Jurkat, Clone E6-1 (cell line): ENCODE measurements around the gene DPYD.

Source experiments
- DNase-seq: peaks from one replicate; pipeline ENCODE4 v3.0.0-alpha.2; 2011; ENCODE audit warnings: low read depth, low spot score
- H3K4me3 ChIP-seq: 2 replicates; pipeline ENCODE4 v1.5.1; 2011; ENCODE audit warnings: mild to moderate bottlenecking, low read length, control low read depth, moderate library complexity

The DPYD gene

DNA sequence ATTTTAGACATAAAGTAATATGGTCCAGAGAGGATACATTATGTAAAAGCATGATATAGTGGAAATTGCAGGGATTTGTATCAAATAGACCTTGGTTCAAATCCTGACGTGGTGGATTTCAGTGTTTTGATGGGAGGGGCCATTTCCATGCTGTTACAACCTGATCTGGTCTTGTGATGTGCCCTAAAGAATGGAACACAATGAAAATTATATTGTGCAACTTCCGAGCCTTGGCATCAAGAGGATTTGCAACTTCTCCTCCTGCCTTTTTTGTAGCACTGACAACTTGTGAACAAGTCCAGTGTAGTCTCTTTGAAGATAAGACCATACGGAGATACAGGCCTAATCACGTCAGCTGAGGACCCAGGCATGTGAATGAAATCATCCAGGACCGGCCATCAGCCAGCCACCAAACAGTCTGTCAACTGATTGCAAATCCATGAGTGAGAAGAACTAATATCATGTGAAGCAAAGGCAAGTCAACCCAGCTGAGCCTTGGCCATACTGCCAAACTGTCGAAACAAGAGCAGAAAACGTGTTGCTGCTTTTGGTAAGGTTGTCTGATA, 412.1 kb downstream of the DPYD start:
- no peak for DNase-seq
- H3K4me3 ChIP-seq = no peak overlapping the region

- DNase-seq = no peak
- H3K4me3 ChIP-seq = no peak overlapping the region
These were observed 413.0 kb downstream of the DPYD start for GRCh38 chr1:97507863-97508262.

DNA sequence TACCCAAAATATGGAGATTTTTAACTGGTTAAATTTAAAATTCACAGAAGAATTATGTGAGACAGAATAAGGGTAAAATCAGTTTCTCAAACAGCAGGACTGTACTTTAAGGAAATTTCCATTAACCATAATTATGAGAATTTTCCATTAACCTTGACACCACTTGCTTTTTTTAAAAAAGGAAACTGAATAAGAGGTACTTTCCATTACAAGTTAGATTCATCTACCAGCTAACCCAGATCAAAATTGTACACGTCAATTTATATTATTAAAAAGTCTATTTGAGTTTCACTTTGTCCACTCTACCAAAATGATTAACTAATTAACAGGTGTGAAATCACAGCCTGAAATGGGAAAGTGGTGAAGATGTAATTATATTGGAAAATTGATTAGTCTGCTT, 414.5 kb downstream of the DPYD start:
- DNase-seq = no peak
- H3K4me3 ChIP-seq = no peak overlapping the region

DNA sequence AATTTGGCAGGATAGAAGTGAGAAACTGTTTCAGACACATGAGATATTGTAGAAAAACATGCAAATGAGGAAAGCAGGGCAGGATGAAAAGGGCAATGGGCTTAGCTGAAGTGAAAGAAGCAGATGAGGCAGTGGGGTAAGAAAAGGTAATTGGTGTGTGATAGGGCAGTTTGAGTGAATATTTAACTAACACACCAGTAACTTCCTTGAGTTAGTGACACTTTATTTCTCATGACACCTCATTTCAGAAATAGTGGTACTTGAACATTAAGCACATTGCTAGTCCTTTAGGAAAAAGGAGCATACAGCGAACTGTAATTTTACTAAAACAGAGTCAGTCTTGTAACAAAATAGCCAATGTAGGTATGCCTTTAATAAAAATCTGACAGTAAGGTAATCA, 415.0 kb downstream of the DPYD start:
- no peak for DNase-seq
- no peak overlapping the region for H3K4me3 ChIP-seq

DNA sequence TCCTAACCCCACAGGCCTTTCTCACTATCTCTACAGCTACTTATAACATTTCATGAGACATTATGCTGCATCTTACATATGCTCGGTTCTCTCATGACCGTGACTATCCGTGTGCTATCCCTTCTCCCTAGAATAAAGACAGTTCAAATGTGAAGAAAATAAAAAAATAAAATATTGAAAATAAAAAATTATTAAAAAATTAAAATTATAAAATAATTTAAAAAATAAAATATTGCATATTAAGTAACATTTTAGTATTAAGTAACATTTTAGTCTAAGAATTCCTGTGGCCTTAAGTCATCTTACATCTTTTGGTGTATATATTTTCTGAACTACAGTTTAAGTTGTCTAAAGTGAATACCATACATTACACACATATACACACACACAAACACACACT, 415.5 kb downstream of the DPYD start:
- DNase-seq = no peak
- H3K4me3 ChIP-seq = no peak overlapping the region

GRCh38 chr1:97502360-97502759, 418.5 kb downstream of the DPYD start:
- no peak overlapping the region for H3K4me3 ChIP-seq
- no peak for DNase-seq

GRCh38 chr1:97501628-97502027, 419.2 kb downstream of the DPYD start:
- no peak for DNase-seq

GRCh38 chr1:97500760-97501159, 420.1 kb downstream of the DPYD start:
- no peak overlapping the region for H3K4me3 ChIP-seq
- no peak for DNase-seq

More at GRCh38 chr1:97501628-97502027, 419.2 kb downstream of the DPYD start:
- H3K4me3 ChIP-seq = no peak overlapping the region

GRCh38 chr1:97499667-97500066, 421.2 kb downstream of the DPYD start:
- H3K4me3 ChIP-seq = no peak overlapping the region
- DNase-seq = no peak

- H3K4me3 ChIP-seq = no peak overlapping the region
- no peak for DNase-seq
These were observed 431.0 kb downstream of the DPYD start for GRCh38 chr1:97489834-97490233.

- no peak for DNase-seq
- no peak overlapping the region for H3K4me3 ChIP-seq
These were observed 432.3 kb downstream of the DPYD start for GRCh38 chr1:97488530-97488929.

GRCh38 chr1:97482022-97482421, 438.8 kb downstream of the DPYD start:
- DNase-seq = no peak
- no peak overlapping the region for H3K4me3 ChIP-seq

- H3K4me3 ChIP-seq = no peak overlapping the region
- no peak for DNase-seq
These were observed 453.4 kb downstream of the DPYD start for GRCh38 chr1:97467445-97467844.

DNA sequence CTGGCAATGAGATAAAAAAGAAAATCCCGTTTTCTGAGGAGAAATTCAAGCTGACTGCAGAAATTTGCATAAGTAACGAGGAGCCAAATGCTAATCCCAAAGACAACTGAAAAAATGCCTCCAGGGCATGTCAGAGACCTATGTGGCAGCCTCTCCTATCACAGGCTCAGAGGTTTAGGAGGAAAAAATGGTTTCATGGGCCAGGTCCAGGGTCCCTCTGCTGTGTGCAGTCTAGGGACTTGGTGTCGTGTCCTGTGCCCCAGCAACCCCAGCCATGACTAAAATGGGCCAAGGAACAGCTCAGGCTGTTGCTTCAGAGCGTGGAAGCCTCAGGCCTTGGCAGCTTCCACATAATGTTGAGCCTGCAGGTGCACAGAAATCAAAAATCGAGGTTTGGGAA, 456.5 kb downstream of the DPYD start:
- H3K4me3 ChIP-seq = no peak overlapping the region
- DNase-seq = no peak

DNA sequence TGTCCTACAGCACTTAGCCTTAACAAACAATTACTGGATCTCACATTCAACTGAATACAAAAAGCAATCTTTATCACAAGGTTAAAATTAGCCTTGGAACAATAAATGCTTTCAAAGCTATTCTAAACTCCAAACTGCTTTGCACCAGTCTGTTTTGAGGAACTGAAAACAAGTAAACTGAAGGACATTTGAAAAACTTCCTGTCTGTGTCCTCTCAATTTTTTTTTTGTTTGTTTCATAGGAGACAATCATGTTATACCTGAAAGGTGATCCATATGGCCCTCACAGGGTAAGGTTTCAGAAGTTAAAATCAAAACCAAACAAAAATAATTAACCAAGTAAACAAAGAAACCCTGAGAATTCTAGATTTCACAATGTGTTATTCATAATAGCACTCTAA, 459.1 kb downstream of the DPYD start:
- no peak for DNase-seq
- H3K4me3 ChIP-seq = no peak overlapping the region

GRCh38 chr1:97457446-97458089, 463.3 kb downstream of the DPYD start:
- no peak for DNase-seq
- no peak overlapping the region for H3K4me3 ChIP-seq

GRCh38 chr1:97451944-97452343, 468.9 kb downstream of the DPYD start:
- DNase-seq = no peak

GRCh38 chr1:97451046-97451826, 469.6 kb downstream of the DPYD start:
- H3K4me3 ChIP-seq = no peak overlapping the region
- DNase-seq = no peak

More at GRCh38 chr1:97451944-97452343, 468.9 kb downstream of the DPYD start:
- H3K4me3 ChIP-seq = no peak overlapping the region

DNA sequence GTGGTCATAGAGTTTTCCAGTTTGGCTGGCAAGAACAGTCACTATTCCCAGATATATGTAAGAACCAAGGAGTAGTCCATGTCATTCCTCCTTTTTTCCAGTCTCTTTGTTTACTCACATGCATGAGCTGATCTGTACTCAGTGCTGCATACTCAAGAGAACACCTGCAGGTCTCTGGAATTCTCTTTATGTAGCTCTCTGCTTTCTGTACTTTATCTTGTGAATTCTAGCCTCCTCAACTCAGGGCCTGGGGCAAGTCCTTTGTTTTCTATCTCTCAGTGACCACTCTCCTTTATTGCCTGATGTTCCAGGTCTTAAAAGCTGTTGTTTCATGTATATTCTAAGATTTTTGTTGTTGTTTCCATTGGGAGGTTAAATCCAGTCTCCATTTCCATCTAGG, 478.9 kb downstream of the DPYD start:
- no peak for DNase-seq
- no peak overlapping the region for H3K4me3 ChIP-seq

DNA sequence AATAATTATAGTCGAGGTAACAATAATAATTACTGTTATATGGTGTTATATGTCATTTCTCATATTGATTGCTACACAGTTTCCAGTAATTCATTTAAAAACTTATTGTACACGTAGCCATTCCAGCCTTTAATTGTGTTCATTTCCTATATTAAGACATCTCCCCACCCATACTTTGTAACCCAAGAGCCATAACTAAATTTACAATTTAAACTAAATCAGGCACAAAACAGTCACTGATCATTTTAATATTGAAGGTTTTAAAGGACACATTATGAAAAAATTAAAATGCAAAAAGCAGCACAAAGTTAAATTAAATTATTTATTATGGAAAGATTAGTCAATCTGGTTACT, 487.0 kb downstream of the DPYD start:
- DNase-seq = no peak
- H3K4me3 ChIP-seq = no peak overlapping the region
